Activated naive CD4-positive, alpha-beta T cell (primary cell): ENCODE data around the gene PSMC2.

Experiments used
- DNase-seq, 4 experiments: peaks; one replicate each; lab custom pipeline; 2025; lab: John Stamatoyannopoulos, UW

Gene PSMC2

DNA sequence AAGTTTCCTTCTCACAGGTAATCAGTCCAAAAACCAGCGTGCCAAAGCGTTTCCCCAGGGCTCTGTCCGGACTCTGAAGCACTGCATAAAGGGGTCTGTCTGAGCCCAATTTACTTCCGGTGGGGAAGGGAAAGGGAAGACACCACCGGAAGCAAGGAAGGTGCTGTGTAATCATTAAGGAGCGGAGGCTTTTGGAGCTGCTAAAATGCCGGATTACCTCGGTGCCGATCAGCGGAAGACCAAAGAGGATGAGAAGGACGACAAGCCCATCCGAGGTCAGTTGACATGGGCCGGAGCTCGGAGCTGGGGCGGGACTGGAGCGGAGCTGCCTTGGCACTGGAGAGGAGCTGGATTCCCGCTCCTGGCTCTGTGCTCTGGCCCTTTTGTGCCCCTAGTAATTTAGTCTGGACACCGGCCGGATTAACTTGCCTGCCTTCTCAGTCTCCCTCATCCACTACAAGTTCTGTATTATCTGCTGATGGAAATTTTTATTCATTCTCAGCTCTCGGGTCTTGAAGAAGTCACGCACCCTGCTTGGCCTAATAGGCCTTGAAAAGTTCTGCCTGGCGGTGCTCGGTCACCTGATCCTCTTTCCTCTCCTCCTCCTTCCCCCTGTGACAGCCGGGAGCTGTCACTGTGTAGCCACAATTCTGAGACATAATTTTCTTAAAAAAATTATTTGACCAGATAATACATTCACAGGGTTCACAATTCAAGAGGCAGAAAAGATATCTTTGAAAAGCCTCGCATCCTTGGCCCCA lies at the start of gene PSMC2:
PSMC2 (plus strand) TSS at position 137 of the 761 bp plus-strand sequence; CDS start at position 206, 69 bp downstream.
- DNase-seq, result peak; percentile 9 to 67 (median 46)

DNA sequence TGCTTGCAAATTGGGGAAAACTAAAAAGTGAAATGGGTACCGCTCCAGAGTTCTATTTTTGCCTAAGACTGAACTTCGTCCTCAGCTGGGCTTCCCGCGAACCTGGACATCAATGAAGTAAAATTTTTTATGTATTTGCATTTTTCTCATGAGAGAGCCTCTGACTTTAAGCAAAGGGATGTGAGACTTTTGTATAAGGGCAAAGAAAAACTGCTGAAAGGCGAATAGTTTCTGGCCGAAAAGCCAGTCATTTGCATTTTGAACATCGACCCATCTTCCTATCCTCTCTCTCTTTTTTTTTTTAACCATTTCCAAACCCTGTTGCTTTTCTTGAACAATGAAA lies 49.6 kb upstream of the PSMC2 start:
- DNase-seq, result no peak

DNA sequence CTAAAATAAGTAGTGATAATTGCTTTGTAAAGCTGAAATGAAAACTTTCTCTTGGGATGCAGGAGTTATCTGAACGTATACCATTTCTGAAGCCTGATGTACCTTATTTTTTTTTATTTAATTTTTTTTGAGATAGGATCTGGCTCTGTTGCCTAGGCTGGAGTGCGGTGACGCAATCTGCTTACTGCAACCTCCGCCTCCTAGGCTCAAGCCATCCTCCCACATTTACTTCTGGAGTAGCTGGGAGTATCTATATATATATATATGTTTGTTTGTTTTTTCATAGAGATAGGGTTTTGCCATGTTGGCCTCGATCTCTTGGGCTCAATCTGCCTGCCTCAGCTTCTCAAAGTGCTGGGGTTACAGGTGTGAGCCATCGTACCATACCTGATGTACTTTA lies 47.8 kb upstream of the PSMC2 start:
- no peak for DNase-seq

DNA sequence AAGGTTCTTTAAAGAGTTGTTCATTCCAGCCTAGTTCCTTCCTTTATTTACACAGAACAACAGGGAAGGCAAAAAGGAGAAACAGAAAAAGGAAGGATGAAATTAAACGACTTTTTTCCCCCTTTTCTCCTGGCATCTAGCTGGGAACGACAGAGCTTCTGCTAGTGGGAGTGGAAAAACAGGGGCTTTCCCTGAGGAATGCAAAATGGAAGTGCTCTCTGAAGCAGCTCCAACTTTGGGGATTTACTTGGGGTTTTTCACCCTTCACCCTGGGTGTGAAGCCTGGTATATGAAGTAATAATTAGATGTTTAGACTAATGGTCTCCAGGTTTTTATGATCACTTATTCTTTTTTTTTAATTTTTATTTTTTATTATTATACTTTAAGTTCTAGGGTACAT lies 46.0 kb upstream of the PSMC2 start:
- no peak for DNase-seq

DNA sequence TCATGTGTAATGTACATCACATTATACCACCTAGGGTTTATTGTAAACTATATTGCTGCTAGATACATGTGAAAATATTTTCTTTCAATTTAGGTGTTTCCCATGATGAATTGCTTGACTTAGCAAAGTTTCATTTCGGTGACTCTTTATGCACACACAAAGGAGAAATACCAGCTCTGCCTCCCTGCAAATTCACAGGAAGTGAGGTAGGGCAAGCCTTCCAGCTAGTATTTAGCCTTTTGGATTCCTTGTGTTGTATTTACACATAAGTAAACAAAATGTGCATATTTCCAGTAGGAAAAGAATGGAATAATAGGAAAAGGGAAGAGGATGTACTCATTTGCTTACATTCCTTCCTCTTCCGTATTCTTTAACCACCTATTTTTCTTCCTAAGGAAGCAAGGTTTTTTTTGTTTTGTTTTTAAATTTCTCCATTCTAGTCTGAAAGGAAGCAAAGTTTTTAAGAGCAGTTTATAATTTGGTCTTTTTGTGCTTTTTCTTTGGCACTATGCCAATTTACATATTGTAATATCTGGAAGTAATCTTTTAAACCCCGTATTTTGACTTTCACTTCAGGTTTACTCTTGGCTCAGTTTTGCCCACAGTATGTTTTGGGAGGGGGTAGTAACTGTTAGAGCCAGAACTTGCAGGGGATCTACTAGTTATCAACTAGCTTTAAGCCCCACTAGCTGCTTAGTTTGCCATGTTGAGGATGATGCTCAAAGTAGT lies 39.8 kb upstream of the PSMC2 start:
- no peak for DNase-seq

DNA sequence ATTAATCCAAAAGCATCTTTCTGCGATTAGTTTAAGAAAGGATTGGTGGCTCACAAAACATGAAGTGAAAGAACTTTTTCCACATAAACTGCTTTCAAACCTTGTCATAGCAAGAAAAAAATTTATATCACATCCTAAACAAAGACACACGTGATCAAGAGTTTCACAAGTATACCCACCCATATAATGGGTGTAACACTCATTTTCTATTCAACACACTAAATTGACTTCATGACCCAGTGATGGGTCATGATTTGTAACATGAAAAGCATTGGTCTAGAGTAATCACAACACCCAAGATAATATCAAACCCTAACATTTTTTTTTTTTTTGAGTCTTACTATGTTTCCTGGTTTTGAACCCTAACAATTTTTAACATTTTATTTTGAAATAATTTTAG lies 32.6 kb upstream of the PSMC2 start:
- DNase-seq, result no peak

DNA sequence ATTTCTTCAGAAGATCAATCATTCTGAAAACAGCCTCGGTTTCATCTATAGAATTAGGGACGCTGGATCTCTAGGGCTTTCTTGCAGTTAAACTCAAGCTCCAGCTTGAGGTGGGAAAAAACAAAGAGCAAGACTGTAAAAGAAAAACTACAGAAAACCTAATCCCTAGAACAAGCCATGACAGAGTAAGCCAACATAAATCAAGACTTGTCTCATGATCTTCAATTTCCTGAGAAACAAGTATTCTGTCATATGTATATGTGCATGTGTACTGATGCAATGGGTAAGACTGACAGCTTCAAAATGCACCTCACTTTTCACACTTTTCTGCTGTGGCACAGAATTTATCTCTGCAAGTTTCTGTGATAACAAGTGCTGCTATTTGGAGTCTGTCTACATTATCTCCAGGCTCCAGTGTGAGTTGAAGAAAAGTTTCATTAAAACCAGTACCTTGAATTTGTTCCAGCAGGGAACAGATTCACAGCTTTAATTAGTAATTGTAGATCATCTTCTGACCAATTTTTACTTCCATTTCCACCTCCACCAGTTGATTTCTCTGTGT lies 31.0 kb upstream of the PSMC2 start:
- DNase-seq, result no peak

DNA sequence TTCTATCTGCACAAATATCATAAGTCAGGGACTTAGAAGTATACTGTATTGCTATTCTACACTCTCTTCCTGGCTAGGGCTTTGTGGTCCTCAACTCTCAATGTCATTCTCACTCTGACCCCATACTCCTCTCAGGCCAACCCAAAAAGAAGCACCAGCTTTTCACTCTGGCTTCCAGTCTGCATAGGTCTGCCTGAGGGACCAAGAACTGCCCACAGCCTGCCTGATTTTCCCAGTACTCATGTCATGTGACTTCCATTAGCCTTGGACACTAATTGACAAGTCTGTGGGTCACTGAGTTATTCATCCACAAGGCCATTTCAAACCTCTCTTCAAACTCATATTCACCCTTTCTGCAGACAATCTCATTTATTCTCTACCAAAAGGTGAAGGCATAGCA lies 30.4 kb upstream of the PSMC2 start:
- DNase-seq, result no peak

DNA sequence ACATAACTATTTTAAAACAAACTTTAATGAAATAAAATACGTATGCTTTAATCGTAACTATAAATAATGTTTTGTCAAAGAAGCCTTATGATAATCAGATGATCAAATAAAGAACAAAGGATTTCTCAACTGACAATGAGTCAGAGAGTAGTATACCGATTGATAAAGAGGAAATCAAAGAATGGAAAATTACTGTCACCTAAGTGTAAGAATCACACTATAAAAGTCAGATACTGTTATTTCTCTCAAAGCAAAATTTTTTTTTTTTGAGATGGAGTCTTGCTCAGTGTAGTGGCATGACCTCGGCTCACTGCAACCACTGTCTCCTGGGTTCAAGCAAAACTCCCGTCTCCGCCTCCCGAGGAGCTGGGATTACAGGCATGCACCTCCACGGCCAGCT lies 21.7 kb upstream of the PSMC2 start:
- no peak for DNase-seq

DNA sequence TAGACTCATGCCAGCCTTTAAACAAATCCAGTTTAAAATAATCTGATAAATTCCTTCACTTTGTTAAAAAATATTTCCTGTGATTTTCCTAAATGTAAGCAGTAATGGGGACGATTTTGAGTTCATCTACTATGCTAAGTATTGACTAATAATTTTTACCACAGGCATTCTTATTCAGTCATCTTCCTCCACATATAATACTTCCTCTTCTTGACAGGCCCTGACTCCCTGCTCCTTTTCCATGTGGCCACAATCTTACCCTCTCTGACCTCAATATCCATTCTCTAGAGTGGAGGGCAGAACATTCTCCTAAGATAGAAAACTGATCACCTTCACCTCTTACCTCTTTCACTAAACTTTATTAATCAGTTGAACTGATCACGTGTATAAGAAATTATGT lies 10.7 kb upstream of the PSMC2 start:
- no peak for DNase-seq

DNA sequence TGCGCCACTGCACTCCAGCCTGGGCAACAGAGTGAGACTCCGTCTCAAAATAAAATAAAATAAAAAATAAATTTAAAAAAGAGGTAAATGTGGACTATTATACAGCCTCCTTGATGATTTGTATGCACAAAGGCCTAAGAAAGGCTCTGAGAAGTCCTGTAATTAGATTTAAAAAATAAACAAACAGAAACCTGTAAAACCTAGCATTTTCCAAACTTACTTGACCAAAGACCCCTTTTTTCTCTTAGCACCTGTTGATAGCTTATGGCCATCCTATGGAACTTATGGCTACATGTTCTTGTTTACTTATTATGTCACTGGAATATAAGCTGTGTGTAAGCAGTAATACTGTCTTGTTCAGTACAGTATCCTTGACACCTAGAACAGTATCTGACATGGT lies 8.6 kb upstream of the PSMC2 start:
- DNase-seq, result no peak

DNA sequence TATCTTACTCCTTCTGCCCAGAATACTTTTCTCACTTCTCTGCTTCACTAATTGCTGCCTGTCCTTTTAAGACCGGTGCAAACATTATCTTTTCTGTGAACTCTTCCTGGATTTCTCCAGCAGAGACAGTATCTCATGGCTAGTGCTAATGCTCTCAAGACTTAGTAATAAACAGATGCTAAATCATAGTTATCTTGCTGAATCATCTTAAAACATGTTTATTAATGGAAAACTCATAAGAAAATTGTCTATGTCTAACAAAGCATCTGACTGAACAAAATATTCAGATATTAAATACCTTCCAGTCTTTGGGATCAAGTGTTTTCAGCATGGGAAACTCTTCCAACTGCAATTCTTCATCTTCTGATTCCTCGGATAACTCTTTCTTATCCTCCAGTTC lies 6.0 kb upstream of the PSMC2 start:
- DNase-seq, result no peak

DNA sequence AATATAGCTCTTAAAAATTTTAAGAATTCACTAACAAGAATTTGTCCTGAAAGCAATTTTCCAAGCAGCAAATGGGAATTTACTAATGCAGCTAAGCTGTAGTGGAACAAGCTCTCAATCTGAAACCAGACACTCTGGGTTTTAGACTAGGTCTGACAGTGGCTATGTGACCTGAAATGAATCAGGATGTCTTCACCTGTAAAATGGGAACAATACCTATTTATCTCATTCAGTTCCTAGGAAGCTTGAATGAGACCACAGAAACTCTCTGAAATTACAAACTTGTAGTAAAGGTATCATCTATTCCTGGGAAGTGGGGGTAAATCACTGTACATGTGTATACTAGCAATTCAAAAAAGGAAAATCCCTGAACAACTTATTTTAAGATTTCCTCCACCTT lies 4.1 kb upstream of the PSMC2 start:
- DNase-seq, result no peak

DNA sequence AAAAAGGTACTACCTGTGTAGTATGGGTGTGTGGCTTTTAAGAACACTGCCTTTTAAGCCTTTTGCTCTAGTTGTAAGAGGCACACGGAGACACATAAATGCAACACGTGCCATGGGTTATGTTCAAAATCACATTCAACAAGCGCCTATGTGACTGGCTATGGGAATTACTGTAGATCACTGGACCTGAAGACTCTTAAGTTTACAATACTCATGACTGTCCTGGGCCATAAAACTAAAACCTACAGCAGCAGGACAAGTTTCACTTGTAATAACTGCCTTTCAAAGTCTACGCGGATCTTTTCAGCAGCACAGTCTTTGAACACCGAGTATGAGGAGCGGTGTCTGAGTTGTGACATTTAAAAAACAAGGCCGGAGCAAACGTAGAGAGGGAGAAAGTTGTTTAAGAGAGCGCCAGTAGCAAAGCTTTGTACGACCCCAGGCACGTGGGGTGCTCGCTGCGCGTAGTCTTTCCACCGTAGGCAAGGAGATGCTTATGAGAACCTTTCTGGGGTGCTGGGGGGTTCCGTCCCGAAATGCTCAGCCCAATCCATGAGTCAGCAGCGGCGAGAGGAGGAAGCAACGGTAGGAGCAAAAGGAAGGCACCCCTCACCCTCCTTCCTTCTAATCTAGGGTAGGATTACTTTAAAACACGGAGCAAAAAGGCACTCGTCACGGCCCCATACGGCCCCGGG lies 3.5 kb upstream of the PSMC2 start:
- DNase-seq, result no peak

DNA sequence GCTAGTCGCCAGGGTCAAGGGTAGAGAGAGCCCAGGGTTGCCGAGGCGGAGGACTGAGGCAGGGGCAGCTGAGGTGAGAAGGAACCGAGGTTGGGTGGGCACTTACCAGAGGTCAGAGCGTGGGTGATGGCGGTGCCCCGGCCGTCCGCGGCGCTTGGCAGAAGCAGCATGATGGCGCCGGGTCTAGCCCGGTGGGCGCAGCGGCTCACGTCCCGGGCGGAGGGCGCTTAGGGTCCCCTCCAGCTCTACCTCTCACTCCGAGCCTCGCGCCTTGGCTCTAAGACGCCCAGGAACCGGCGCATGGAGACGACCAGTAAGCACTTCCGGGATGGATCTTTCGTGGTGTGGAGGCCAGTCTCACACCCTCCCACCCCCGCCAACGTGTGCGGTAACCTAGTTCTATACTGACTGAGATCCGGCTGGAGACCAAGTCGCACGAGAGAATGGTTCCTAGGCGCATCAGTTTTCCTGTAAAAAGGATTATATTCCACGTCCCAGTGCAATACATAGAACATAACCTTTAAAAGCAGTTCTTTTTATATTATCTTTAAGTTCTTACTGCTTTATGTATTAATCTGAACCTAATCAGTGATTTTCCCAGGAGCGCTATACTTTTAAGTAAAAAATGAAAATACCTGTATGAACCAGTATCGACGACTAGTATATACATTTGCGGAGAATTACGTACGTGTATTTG lies 2.8 kb upstream of the PSMC2 start, which contains the start of gene DNAJC2:
DNAJC2 (minus strand) TSS at position 315 of the 697 bp plus-strand sequence; CDS start at position 170, 145 bp downstream.
- peak; percentile 50 to 69 (median 58) for DNase-seq

DNA sequence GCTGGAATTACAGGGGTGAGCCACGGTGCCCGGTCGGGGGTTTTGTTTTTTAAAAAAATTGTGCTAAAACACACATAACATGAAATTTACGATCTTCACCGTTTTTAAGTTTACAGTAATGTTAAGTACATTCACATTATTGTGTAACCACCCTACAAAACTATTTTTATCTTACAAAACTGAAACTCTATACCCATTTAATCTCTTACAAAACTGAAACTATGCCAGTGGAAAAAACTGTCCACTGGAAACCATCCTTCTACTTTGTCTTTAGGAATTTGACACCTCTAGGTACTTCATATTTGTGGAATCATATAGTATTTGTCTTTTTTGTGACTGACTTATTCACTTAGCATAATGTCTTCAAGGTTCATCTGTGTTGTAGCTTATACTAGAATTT lies 1.0 kb upstream of the PSMC2 start:
- DNase-seq, result no peak

DNA sequence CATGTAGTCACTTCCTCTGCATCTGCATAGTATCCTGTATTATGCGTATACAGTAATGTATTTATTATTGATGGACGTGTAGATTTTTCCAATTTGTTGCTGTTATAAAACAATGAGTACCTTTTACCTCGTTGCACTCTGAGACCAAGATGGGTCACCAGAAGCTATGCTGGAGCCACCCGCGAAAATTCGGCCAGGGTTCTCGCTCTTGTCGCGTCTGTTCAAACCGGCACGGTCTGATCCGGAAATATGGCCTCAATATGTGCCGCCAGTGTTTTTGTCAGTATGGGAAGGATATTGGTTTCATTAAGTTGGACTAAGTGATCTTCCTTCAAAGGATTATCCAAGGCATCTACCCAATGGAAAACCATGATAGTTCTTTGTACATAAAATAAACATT lies 1.0 kb downstream of the PSMC2 start:
- DNase-seq, result no peak

DNA sequence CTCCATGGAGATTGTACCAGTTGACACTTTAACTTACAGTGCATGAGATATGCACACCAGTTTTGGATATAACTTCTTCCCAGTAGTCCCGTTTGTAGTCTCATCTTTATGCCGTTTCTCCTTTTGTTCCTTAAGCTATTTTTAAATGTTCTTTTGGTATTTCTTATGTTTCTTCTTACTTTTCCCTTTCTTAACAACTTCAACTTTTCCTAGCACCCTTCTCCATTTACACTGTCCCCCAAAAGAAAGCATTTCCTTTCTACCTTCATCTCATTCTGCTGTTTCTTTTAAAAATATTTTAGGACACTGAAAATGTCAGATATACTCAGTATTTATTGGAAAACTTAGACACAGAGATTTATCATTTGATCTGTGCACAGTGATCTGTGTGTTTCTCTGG lies 1.5 kb downstream of the PSMC2 start:
- DNase-seq, result no peak

DNA sequence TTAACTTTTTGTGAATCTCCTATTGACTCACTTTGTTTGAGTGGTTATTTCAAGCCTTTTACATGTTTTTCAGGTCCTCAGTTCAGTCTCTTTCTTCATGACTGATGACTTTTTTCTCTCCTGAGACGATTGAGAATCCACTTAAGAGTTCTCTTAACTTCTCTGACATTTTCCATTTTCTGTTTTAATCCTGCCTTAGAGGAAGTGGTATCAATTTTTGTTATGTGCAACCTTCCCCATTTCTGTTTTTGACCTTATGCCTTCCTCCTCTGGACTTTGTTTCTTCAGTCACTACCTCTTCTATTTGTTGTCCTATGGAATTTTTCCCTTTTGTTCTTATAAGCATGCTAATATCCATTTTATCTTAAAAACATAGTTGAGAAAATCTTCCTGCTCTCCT lies 2.4 kb downstream of the PSMC2 start:
- no peak for DNase-seq

DNA sequence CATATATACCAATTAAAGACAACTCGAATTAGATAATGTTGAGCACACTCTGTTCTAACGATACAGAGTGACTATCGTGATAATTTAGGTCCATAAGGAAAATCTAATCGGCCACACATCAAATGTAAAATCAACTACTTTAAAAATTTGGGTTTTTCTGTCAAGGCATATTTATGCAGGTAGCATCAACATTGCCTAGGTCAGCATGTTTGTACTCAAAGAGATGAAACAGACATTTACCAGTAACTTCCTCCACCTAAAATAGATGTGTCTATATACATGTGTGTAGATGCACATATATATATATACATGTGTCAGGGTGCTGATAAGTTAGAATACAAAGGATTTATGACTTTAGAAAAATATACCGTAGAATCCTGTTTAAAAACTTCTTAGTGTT lies 22.0 kb downstream of the PSMC2 start:
- DNase-seq, result no peak

DNA sequence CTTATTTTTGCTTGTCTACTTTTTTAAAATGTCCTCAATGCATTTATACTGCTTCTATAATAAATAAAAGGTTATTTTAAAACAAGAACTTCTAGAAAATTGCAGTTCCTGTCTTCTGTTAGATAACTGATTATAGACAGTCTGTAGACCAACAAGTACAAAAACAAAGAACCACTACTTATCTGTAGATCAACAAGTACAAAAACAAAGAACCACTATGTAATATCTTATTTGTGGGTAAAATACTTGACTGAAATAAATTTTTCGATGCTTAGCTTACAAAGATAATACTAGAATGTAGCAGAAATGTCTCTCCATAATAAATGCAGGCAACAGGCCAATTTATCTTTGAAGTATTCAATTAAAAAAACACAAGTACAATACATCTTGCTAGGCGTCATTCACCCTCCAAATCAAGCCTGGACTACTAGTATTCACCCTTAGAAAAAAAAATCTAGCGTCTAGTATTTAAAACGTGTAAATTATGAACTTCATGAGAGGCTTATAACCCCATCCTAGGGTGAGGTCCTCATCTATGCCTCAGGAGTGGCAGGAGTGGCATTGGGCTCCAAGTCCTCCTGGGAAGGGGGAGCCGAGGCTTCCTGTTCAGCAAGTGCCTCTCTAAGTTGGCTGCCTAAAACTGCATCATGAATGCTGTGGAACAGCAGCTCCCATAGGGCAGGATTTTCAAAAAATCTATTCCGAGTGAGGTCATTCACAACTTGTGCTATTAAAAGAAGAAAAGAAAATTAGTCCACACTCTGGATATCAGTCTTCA lies 26.6 kb downstream of the PSMC2 start:
- no peak for DNase-seq
